ENCODE data around the gene RARB.

Gene RARB

DNA sequence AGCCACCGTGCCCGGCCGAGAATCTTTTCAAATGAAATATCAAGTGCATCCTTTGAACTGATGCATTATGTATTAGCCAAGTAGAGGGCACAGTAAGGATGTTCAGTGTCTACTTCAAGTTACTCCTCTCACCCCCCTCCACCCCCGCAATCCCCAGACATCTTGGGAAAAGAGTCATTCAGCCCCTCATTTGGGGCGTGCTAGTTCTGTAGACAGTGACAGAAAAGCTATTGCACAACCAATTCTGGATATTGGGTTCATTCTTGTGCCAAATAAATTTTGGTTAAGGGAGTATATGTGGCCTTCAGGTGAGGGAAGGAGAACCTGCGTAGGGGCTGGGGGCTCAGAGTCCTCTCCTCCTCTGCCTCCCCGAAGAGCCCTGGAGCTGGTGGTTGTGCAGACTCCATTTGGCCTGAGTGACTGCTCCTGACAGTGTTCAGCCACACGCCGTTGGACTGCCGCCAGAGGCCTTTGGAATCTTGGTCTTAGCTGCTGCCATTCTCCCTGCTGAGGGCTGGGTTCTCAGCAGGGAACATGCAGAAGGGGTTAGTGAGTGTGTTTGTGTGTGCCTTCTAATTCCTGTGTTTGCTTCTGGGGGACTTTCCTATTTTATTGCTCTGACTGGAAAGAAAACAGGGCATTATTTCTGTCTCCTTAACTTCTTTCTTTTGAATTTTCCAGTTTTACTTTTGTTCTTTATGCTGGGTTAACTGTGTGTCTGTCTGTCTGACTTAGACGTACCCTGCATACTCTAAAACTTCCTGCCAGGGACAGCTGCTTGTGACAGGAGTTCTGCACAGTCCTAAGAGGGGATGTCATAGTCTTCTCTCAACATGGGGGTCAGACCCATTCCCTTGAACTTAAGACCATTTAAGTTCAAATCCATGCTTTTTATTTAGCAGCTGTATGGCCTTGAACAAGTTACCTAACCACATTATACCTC, 21.0 kb downstream of the RARB start:
- DNase-seq (ENCODE audit: low read depth) = no peak

DNA sequence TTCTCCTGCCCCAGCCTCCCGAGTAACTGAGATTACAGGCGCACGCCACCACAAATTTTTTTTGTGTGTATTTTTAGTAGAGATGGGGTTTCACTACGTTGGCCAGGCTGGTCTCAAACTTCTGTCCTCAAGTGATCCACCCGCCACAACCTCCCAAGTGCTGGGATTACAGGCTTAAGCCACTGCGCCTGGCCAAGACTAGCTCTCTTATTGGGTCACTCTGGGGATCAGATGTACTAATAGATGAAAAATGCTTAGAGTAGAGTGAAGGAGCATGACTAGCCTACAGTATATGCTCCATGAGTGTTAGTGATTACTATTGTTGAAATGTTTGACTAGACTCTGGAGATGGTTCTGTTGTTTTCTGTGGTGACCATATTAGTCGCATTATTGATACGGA, 21.8 kb downstream of the RARB start:
- no peak for DNase-seq (ENCODE audit: low read depth)

DNA sequence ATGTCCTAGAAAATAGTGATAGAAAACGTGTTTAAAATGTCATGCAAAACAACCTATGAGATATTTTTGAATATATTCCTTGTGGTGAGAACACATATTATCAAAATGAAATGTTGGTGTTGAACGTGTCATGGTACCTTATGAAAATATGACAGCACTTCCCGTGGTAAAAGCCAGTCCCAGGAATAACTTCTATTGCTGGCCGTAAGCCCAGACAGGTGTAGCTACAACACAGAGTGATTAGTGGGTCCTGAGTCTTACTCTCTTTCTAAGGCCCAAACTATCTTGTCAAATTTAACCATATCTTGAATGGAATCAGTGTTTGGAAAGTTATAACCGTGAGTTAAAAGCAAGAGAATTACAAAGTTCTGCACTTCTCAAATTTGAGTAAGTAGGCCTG, 24.1 kb downstream of the RARB start:
- no peak for DNase-seq (ENCODE audit: low read depth)

DNA sequence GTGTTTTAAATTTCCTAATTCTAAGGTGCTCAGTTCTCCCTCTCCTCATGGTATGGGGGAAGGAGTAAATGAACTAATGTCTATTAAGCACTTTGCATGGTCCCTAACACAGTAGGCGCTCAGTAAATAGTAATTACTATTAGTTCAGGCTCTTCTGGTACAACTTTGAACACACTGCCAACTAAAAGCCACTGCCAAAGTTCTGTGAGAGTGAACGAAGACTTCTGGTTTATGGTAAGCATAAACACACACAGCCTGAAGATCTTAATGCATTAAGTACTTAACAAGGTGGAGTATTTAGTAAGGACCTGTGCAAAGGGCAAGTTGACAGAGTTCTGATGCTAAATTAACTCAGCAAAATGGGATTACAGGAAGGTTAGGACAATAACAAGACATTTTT, 24.7 kb downstream of the RARB start:
- DNase-seq (ENCODE audit: low read depth) = no peak

DNA sequence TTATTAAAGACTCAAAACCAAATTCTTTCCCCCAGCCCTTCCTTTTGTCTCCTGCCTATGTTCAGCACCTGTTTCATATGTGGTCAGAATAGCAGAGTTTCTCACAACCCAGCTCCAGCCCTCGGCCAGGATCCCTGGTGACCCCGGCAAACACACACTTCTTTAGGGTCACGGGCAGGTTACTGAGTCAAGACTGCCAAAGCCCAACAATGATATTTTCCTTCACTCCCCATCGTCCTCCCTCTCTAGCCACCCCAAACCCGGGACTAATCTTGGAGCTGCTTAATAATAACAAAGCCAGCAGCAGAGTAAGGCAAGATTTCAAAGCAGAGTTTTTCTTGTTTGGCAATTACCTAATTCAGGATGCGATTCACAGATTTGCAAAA, 25.5 kb downstream of the RARB start:
- DNase-seq (ENCODE audit: low read depth) = no peak

DNA sequence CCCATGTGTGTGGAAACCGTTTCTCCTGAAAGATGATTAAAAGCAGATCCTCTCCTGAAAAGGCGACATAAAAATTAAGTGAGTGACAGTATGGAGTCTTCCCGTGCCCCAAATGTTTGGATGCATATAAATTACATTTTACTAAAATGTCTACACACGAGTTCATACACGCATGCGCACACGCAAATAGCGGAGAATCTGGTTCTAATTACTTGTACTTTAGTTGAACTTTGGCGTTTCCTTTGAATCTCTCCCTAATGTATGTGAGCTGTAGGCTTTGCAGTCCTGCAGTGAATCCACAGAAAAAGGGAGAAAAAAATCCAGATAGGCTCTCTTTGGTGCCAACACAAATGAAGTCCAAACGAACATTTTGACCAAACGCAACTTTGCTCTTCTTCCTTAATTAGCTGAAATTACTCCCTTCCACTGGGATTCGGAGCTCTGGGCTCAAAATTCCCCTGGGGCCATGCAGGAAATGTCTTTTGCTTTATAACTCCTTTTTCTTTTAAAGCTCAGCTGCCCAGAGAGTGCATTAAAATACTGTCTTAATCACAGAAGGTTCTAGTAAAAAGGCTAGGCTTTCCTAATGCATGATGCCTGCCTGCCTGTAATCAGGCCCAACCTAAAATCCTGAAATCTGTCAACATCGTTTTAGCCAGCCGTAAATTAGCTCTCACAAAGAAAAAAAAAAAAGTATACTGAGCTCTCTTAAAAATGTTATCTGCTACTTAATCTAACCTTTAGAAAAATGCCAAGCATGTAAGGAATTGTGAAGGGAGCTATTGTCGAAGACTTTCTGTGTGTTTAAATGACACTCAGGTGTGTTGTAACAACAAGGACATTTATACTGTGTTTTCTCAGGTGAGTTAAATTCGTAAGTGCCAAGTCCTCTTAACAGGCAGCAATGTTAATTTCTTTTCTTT, 26.2 kb downstream of the RARB start:
- no peak for DNase-seq (ENCODE audit: low read depth)

DNA sequence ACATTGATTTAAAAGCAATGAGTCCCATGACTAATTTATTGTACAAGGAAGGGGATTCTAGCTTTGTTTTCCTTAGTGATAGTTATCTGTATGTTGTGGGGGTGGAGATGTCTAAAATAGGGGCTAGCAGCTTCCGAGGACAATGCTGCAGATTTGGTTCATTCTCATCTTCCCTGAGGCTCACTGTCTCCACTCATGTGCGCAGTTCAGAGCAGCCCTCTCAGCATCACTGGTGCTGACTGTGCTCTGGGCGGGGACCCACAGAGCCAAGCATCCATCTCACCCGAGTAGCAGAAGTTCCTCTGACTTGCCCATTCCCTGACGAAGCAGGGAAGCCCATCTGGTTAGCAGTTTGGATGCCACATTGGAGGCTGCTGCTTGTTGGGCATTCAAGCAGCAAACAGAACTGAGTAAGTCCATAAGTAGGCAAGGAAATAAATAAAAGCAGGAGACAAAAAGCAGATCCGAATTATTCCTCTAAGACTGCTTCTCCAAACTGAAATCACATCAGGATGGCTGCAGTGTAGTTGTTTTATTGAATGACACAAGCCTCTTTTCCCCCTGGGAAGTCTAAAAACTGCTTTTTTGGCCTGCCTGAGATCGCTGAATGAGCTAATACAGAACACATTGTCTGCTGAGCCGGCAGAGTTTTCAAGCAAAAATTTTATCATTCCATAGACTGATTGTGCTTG, 27.5 kb downstream of the RARB start:
- no peak for DNase-seq (ENCODE audit: low read depth)

DNA sequence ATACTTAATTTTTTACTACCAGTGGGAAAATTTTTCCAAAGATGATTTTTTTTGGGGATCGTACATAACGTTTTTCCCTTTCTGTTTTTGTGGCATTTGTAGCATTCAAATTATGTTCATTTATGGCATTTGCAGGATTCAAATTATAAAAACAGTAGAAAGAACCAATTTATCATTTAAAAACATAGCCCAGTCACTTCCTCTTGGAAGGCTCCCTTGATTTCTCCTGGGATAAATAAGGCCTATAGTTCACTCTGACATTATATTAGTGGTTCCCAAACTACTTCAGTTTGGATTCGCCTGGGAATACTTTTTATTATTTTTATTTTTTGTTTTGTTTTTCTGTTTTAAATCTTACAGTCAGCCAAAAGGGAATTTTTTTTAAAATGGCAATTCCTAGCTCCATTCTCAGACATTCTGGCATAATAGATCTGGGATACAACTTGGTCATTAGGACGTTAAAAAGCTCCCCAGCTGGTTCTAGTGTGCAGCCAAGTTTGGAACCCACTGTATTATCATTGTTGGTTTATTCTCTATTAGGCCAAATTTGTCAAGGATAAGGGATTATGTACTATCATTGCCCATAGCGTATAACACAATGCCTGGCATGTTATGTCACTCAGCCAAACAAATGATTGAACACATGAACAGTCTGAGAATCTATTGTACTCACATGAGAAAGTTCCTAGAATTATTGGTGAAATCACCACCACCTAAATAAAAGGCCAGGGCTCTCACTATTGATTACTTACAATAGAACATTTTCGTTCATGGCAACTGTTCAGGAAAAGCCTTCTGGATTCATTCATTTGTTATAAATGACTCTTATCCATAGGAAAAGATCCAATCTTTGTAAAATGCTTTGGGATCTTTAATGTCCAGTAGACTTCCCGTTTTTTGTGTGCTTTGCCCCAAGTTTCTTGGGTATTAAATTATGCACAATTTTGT, 28.9 kb downstream of the RARB start:
- DNase-seq (ENCODE audit: low read depth) = no peak

DNA sequence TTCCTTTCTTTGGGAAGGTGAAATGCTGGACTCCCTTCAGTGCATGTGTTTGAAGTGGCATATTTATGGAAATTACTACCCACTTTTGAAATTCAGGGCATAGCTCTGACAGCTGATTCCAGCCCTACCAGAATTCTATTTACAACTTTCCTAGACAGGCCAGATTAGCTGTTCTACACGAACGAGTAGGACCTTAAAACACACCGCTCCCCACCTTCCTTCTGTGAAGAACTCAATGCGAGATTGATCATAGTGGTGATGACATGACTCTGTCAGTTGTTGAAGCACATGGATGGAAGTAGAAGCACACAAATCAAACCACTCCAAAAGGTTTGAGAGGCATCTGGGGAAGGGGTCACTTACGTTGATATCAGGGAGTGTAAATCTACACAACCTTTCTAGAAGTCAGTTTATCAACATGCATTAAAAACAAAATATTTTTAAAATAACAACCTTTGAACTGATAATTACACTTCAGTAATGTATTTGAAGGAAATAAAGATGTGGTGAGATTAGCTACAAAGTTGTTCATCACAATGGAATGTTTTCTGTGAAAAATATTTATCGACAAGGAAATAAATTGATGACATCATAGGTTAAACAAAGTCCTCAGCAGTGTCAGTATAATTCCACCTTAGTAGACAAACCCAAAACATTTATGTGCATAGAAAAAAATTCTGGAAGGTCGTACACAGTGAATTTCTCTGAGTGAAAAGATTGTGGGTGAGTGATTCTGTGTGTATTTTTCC, 29.8 kb downstream of the RARB start:
- DNase-seq (ENCODE audit: low read depth) = no peak

DNA sequence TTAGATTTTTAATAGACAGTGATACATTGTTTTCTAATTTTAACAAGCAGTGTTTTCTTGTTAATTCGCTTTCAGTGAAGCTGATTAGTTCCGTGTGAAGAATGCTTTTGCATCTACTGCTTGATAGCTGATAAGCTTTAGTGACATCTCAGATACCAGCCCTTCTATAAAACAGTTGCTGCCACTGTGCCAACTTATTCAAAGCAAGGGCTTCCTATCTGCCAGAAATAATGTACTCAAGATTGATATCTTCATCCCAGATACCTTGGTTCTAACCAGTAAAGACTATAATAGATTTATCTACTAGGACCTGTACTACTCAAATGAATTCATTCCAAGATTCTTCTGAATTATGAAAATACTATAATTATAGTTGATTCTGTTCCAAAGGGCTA, 30.4 kb downstream of the RARB start:
- no peak for DNase-seq (ENCODE audit: low read depth)

DNA sequence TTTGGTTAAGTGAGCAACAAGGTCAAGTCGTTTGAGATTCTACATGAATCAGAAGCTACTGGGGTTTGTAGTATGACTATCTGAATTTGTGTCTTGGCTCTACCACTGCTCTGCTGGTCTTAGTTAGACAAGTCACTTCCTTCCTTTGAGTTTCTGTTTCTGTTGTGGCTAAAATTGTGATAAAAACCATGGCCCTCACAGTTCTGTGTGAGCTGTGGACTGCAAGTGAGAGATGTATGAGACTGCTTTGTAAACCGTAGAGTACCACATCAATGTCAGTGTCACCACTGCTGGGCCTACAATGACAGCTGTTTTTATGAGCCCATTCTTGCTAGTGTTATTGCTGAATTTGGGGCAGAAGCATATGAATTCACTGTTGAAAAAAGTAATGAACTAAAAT, 32.7 kb downstream of the RARB start:
- no peak for DNase-seq (ENCODE audit: low read depth)

DNA sequence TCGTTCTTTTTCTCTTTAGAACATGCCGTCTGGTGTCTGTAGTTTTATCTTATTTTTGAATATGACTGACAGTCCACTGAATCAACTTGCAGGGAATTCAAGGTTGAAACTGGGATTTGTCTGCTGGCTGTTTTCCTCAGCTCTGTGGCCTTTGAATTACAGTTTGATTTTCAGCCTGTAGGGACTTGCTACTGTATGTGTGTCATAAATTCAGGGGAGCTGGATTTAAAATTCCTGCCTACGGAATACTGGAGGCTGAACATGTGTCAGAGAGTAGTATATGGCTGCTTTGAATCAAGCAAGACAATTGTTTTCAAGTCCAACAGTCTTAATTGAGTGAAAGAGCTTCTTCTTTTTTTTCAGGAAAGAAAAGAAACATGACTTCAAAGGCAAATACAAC, 33.9 kb downstream of the RARB start:
- DNase-seq (ENCODE audit: low read depth) = no peak

DNA sequence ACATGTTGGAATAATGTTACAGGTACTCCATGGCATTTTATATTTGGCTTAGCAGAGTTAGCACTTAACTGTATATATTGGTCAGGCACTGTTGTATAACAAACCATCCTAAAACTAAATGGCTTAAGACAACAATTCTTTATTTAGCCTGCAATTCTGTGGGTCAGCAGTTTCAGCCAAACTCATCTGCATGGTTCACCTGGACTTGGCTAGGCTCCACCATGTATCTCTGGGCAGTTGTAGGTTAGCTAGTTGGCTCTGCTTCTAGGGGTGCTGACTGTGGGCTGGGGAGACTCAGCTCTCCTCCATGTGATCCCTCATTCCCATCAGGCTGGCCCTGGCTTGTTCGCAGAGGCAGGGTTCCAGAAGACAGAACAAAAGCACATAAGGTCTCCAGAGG, 34.4 kb downstream of the RARB start:
- DNase-seq (ENCODE audit: low read depth) = no peak

DNA sequence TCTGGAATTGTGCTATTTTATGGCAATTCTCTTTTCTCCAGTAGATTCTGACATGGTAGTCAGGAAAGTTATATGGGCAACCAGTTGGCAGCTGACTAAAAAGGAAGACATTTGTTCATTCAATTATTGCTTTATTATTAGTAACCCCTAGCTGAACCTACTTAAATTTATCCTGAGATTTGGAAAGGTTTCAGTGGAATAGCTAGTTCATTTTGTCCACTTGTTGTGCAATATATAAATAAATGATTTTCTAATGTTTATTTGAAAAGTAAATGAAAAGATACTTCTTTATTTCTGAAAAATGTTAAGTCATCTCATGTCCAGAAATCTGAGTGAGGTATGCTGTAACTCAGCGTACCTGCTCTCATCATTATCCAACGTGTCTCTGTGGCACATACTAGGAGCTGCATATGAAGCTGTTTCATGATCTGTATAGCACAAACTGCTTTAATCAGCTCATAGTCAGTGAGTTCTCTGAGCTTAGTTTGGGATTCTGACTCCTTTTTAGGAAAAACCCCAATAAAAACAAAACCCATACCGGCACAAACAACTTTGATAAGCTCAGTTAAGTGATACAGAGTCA, 35.9 kb downstream of the RARB start:
- DNase-seq (ENCODE audit: low read depth) = no peak

DNA sequence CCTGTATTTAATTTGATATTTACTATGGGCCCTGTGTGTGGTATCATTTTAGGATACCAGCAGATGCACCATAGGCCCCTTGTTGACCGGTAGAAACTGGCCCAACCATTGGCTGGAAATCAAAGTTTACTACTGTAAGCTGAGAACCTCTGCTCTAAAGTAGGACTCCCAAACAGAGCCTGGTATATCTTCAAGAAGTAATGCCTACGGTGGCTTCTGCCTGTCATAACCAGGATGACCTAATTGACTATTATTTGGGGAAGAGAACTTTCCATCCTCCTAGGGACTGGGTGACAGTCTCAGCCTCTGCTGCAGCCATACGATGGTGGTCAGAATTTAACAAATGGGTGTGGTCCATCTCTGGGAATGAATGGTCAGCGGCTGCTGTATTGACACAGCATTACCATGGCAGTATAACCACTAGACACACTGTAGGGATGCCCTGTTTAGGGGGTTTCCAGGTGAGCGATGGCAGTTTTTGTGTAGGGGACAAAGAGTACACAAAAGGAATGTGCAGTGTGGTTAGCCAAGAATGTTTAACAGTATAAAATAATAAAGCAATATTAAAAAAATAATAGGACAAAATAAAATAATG, 37.3 kb downstream of the RARB start:
- DNase-seq (ENCODE audit: low read depth) = no peak

DNA sequence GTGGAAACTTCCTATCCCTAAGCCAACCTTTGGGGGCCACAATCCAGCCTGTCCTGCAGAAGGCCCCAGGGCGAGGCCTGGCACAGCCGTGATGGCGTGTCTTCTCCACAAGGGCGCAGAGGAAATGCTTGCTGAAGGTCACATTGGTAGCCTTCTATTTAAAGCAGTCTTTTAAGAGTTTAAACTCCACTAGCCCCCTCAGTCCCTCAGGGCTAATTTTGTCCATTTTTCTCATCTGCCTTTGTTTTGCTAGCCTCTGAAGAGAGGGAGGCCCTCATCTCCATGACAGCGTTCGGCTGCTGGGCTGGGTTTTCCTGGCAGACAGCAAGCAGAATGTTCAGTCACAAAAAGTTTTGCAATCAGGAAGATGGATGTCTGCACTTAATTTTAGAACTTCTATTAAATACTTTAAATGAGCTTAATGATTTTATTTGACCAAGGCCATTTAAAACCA, 40.8 kb downstream of the RARB start:
- no peak for DNase-seq (ENCODE audit: low read depth)

DNA sequence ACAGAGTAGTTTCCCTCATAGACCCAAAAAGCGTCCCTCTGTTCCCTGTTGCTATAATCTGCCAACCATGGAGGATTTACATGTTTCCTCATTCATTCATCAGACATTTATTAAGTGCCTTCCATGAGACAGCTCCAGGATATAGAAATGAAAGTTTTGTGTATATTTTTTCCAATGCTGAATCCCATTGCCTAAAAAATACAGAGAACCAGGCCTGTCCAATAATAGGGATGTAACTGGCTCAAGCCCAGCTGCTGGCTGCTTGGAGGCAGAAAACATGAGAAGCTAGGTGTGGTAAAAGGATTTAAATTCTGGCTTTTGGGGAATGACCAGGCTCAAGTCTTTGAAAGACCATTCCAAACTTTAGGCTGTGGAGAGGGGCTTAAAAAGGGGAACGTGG, 41.5 kb downstream of the RARB start:
- no peak for DNase-seq (ENCODE audit: low read depth)

DNA sequence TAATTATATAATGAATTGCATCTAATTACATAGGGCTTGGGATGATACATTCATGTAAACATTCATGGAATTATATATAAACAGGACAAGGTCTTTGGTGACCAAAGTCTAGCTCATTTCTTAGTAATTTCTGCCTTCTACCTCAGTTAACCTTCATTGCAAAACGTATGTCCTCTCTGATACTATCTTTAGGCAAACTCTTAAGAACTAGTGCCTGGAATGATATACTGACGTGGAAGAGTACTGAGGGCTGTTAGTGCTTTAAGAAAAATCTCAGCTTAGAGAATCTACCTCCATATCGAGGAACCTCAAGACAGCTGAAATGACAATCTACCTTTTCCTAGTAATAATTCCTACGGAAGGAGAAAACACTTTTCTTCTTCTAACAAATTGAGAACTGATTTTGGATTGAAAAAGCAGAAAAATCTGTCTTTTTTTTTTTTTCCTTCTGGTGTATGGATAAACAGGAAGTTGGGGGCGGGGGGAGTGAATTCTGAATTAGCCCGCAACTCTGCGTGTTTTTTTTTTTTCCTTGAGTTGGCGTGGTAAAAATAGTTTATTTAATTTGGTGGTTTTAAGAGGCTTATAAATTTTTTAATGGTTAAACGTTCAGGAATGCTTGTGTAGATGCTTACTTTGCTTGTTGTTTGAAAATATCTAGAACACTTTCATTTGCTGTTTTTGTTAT, 43.2 kb downstream of the RARB start:
- no peak for DNase-seq (ENCODE audit: low read depth)

DNA sequence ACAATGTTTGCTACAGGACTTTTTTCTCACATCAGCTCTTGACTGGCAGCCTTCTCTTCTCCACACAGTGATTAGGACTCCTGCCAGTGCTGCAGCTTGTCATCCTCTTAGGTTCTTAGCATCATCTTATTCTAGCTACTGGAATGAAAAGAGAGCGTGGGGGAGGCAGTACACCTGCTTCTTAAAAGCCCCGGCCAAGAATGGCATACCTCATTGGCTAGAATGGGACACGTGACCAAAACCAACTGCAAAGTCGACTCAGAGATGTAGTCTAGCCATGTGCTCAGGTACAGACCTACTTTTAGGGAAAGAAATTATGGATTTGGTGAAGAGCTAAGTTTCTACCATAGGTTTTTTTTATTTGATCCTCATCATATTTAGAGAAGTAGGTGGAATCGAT, 44.1 kb downstream of the RARB start:
- DNase-seq (ENCODE audit: low read depth) = no peak
